Measurements from ENCODE around the gene GALK2.

Gene GALK2

GRCh38 chr15:49366496-49366895, 196.4 kb downstream of the GALK2 start:
- DNase-seq = no peak

DNA sequence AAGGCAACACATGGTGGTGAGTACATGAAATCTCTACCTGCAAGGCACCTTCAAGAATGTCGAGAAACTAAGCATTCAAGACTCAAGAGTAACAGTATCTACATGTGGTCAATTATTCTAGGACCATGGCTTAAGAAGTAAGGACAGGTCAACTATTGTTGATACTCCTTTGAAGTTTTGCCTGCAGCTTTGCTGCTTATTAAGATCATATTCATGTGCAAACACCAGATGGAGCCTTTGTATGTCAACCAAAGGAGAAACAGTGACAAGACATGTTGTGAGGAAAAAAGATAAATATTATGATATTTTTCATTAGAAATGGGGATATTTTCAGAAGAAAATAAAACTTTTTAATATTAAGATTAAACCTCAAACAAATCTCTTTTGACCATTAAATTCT, 200.7 kb downstream of the GALK2 start:
- no peak for DNase-seq

GRCh38 chr15:49372366-49372765, 202.3 kb downstream of the GALK2 start:
- DNase-seq = no peak

- no peak for DNase-seq
Observed at GRCh38 chr15:49379996-49380395, 209.9 kb downstream of the GALK2 start.

DNA sequence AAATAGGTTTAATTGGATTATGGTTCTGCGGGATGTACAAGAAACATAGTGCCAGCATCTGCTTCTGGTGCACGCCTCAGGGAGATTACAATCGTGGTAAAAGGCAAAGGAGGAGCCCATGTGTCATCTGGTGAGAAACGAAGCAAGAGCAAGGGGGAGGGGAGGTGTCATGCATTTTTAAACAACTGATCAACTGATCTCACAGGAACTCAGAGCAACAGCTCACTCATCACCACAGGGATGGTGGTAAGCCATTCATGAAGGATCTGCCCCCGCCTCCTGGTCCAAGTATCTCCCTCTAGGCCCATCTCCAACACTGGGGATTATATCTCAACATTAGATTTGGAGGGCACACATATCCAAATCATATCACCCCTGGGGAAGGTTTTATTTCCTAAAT, 210.9 kb downstream of the GALK2 start:
- no peak for DNase-seq

Data from stimulated activated CD4-positive, alpha-beta T cell treated with anti-CD3 and anti-CD28 coated beads, Interleukin-4, amount 100 ng/mL, for 4 hours (primary cell).